ENCODE data around the gene GORAB. TPM values are rescaled to one million over a fixed set of nuclear protein-coding genes. Genes with fewer than 3 reads are reported as not detected.

The GORAB gene
- polyA plus RNA-seq, 3 donors, result 0.86 to 17.5 (median 3.3) TPM

DNA sequence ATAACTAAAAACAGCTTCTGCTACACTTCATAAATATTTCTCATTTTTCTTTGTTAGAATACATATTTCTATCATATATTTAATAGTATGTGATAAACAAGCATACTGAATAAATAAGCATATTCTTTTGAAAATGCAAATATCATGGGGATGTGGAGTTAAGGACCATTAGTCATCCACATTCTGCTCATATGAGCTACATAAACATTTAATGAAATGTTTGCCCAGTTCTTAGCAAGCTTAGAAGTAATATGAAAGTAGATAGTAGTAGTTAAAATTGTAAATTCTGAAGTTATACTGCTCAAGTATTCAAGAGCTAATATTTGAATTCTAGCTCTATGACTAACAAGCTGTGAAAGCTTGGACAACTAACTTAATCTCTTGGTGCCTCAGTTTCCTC, 10.1 kb upstream of the GORAB start:
- no peak overlapping the region for H2AFZ ChIP-seq (ENCODE audit: insufficient read depth, low read depth, low read length, poor library complexity, severe bottlenecking)
- peaks cover 4 to 11% (median 6%) of the 10 kb centered on the region in 3 donors for H3K27me3 Mint-ChIP-seq (ENCODE audit: low read depth in 3 of 3)
- intact Hi-C loops (cut with micrococcal nuclease), result no loop called here
- no peaks in the 10 kb centered on the region for H3K9me3 ChIP-seq (replicated peaks in 1 of 2; ENCODE audit: control insufficient read depth in 1 of 2, insufficient read depth in 1 of 2, low read length in 2 of 2)
- H3K79me2 ChIP-seq (ENCODE audit: insufficient read depth, low read length), result no peaks in the 10 kb centered on the region
- no peaks in the 10 kb centered on the region for H3K36me3 ChIP-seq (replicated peaks in 1 of 2; ENCODE audit: control insufficient read depth in 1 of 2, insufficient read depth in 2 of 2, low read length in 2 of 2)
- TF ChIP-seq, protein P1, sequence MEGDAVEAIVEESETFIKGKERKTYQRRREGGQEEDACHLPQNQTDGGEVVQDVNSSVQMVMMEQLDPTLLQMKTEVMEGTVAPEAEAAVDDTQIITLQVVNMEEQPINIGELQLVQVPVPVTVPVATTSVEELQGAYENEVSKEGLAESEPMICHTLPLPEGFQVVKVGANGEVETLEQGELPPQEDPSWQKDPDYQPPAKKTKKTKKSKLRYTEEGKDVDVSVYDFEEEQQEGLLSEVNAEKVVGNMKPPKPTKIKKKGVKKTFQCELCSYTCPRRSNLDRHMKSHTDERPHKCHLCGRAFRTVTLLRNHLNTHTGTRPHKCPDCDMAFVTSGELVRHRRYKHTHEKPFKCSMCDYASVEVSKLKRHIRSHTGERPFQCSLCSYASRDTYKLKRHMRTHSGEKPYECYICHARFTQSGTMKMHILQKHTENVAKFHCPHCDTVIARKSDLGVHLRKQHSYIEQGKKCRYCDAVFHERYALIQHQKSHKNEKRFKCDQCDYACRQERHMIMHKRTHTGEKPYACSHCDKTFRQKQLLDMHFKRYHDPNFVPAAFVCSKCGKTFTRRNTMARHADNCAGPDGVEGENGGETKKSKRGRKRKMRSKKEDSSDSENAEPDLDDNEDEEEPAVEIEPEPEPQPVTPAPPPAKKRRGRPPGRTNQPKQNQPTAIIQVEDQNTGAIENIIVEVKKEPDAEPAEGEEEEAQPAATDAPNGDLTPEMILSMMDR (IDR thresholded peaks at IDR 0.05), result no peak
- no peak overlapping the region for H3K27ac Mint-ChIP-seq
- H3K36me3 Mint-ChIP-seq, result no peaks in the 10 kb centered on the region
- H3K4me3 ChIP-seq (replicated peaks in 1 of 3; ENCODE audit: low read depth in 2 of 3, low read length in 3 of 3), result no peak overlapping the region
- no peaks in the 10 kb centered on the region for H3K4me1 ChIP-seq (ENCODE audit: control insufficient read depth in 1 of 2, insufficient read depth in 2 of 2, low read length in 2 of 2)
- H3K4me3 Mint-ChIP-seq, result no peak overlapping the region
- no peaks in the 10 kb centered on the region for H3K4me1 Mint-ChIP-seq
- no peak for DNase-seq
- peaks cover 0 to 2% (median 0%) of the 10 kb centered on the region in 7 donors for H3K9me3 Mint-ChIP-seq
- no peak overlapping the region for H3K9ac ChIP-seq (ENCODE audit: insufficient read depth, low read length, poor library complexity, severe bottlenecking)
- H4K20me1 ChIP-seq (ENCODE audit: insufficient read depth, low read length), result no peaks in the 10 kb centered on the region
- no peak overlapping the region for H3K4me2 ChIP-seq (replicated peaks; ENCODE audit: extremely low read depth, low read length, poor library complexity, severe bottlenecking)
- H3K27ac ChIP-seq (ENCODE audit: low read depth in 1 of 2, low read length in 2 of 2), result no peak overlapping the region
- peaks cover 2 to 8% of the 10 kb centered on the region in 2 donors for H3K27me3 ChIP-seq (ENCODE audit: control insufficient read depth in 2 of 2, insufficient read depth in 2 of 2, low read length in 2 of 2)

DNA sequence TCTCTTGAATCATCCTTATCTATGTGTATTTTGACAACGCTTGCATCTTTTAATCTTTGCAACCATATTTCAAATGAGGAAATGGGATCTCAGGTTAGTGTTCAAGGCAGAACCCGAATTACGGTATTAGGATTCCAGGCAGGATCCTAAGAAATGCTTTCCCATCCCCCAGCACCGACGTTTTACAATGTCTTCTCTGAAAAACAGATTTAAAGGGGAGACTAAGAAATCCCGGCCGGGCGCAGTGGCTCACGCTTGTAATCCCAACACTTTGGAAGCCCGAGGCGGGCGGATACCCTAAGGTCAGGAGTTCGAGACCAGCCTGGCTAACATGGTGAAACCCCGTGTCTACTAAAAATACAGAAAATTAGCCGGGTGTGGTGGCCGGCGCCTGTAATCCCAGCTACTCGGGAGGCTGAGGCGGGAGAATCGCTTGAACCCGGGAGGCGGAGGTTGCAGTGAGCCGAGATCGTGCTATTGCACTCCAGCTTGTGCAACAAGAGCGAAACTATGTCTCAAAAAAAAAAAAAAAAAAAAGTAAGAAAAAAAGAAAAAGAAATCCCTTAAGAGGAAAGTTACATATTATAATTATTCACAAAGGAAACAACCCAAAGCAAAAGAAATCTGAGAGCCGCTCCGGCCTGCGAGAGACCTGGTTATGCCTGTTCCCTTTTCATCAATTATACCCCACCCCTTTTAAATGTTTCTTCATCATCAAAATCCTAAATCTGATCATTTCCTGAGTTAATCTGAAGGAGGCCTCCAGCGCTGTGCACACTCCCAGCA, 801 bp upstream of the GORAB start:
- peak overlapping the region; percentile 72 to 93 (median 79) for H3K4me3 ChIP-seq (replicated peaks in 1 of 3; ENCODE audit: low read depth in 2 of 3, low read length in 3 of 3)
- H3K9me3 Mint-ChIP-seq, result no peaks in the 10 kb centered on the region
- peaks cover 8% of the 10 kb centered on the region for H3K4me1 Mint-ChIP-seq
- peaks cover 15 to 19% of the 10 kb centered on the region in 2 donors for H3K4me1 ChIP-seq (ENCODE audit: control insufficient read depth in 1 of 2, insufficient read depth in 2 of 2, low read length in 2 of 2)
- H3K36me3 ChIP-seq (replicated peaks in 1 of 2; ENCODE audit: control insufficient read depth in 1 of 2, insufficient read depth in 2 of 2, low read length in 2 of 2), result peaks cover under 1% of the 10 kb centered on the region in 2 donors
- peaks cover 4 to 6% of the 10 kb centered on the region in 2 donors for H3K27me3 ChIP-seq (ENCODE audit: control insufficient read depth in 2 of 2, insufficient read depth in 2 of 2, low read length in 2 of 2)
- H3K27ac ChIP-seq (ENCODE audit: low read depth in 1 of 2, low read length in 2 of 2), result peak overlapping the region; percentile 90 to 94
- no peak overlapping the region for H3K27ac Mint-ChIP-seq
- no peak for DNase-seq
- peaks cover 0 to 13% (median 5%) of the 10 kb centered on the region in 3 donors for H3K27me3 Mint-ChIP-seq (ENCODE audit: low read depth in 3 of 3)
- peaks cover 40% of the 10 kb centered on the region for H3K79me2 ChIP-seq (ENCODE audit: insufficient read depth, low read length)
- intact Hi-C loops (cut with micrococcal nuclease), result loop anchor here in 1 of 2 donors (10.0 kb wide), 2 partner anchors 456 to 636 kb away; partner anchors contain the start of genes KIFAP3 and SCYL3
- H3K9me3 ChIP-seq (replicated peaks in 1 of 2; ENCODE audit: control insufficient read depth in 1 of 2, insufficient read depth in 1 of 2, low read length in 2 of 2), result no peaks in the 10 kb centered on the region
- TF ChIP-seq, protein P1 (IDR thresholded peaks at IDR 0.05), result no peak
- 13% methylated on average over 17 of the region's 29 CpGs for WGBS (ENCODE audit: insufficient coverage)
- peaks cover 5% of the 10 kb centered on the region in 2 donors for H3K36me3 Mint-ChIP-seq
- peak overlapping the region; percentile 79 for H3K4me2 ChIP-seq (replicated peaks; ENCODE audit: extremely low read depth, low read length, poor library complexity, severe bottlenecking)
- peaks cover 6% of the 10 kb centered on the region for H4K20me1 ChIP-seq (ENCODE audit: insufficient read depth, low read length)
- H3K4me3 Mint-ChIP-seq, result no peak overlapping the region
- peak overlapping the region; percentile 83 for H3K9ac ChIP-seq (ENCODE audit: insufficient read depth, low read length, poor library complexity, severe bottlenecking)
- peak overlapping the region; percentile 81 for H2AFZ ChIP-seq (ENCODE audit: insufficient read depth, low read depth, low read length, poor library complexity, severe bottlenecking)
